Activated T-helper 17 cell treated with anti-CD3 and anti-CD28 coated beads, Interleukin-2, amount 50 U/mL, for 72 hours (primary cell): ENCODE data around the gene LRP1B. TPM values are rescaled to one million over a fixed set of nuclear protein-coding genes. Genes with fewer than 3 reads are reported as not detected.

Experiments
- ATAC-seq: fragments of 150-1000 bp; cut with Tn5 transposase; replicated peaks from 2 replicates; pipeline ENCODE4 v1.10.0; 2021; ENCODE audit warnings: mild to moderate bottlenecking, moderate library complexity
- H3K27ac Mint-ChIP-seq: one replicate; pipeline ENCODE4 v1.8.0; 2022; ENCODE audit warnings: mixed read lengths
- H3K27me3 Mint-ChIP-seq: one replicate; pipeline ENCODE4 v1.8.0; 2022; ENCODE audit warnings: mixed read lengths
- H3K36me3 Mint-ChIP-seq: one replicate; pipeline ENCODE4 v1.8.0; 2022; ENCODE audit warnings: low read depth, mild to moderate bottlenecking, mixed read lengths
- H3K4me1 Mint-ChIP-seq: one replicate; pipeline ENCODE4 v1.8.0; 2022; ENCODE audit warnings: mixed read lengths
- H3K4me3 Mint-ChIP-seq: one replicate; pipeline ENCODE4 v1.8.0; 2022; ENCODE audit warnings: mild to moderate bottlenecking, mixed read lengths
- H3K9me3 Mint-ChIP-seq: one replicate; pipeline ENCODE4 v1.8.0; 2022; ENCODE audit warnings: mixed read lengths
- total RNA-seq, 2 donors: library from RNA; stranded (reverse); gene quantifications; one replicate each; pipeline ENCODE4 v1.2.3, GENCODE V29; 2022

LRP1B gene
- total RNA-seq, 2 donors from 2014 or later = not detected

GRCh38 chr2:141810148-141810547 is 320.7 kb downstream of the LRP1B start:
- no peaks in the 10 kb centered on the region for H3K4me1 Mint-ChIP-seq
- ATAC-seq = no peak
- H3K36me3 Mint-ChIP-seq = no peaks in the 10 kb centered on the region
- no peaks in the 10 kb centered on the region for H3K27me3 Mint-ChIP-seq
- no peak overlapping the region for H3K4me3 Mint-ChIP-seq
- peaks cover 27% of the 10 kb centered on the region for H3K9me3 Mint-ChIP-seq
- no peak overlapping the region for H3K27ac Mint-ChIP-seq

- H3K27ac Mint-ChIP-seq = no peak overlapping the region
- ATAC-seq = no peak
- H3K27me3 Mint-ChIP-seq = no peaks in the 10 kb centered on the region
- peaks cover 10% of the 10 kb centered on the region for H3K9me3 Mint-ChIP-seq
- no peak overlapping the region for H3K4me3 Mint-ChIP-seq
- no peaks in the 10 kb centered on the region for H3K4me1 Mint-ChIP-seq
- no peaks in the 10 kb centered on the region for H3K36me3 Mint-ChIP-seq
These were observed 324.7 kb downstream of the LRP1B start for GRCh38 chr2:141806090-141806489.

- peaks cover 10% of the 10 kb centered on the region for H3K9me3 Mint-ChIP-seq
- no peaks in the 10 kb centered on the region for H3K27me3 Mint-ChIP-seq
- H3K4me1 Mint-ChIP-seq = no peaks in the 10 kb centered on the region
- H3K4me3 Mint-ChIP-seq = no peak overlapping the region
- ATAC-seq = no peak
- no peaks in the 10 kb centered on the region for H3K36me3 Mint-ChIP-seq
- no peak overlapping the region for H3K27ac Mint-ChIP-seq
These were observed 325.5 kb downstream of the LRP1B start for GRCh38 chr2:141805302-141805701.

GRCh38 chr2:141796449-141796848 is 334.4 kb downstream of the LRP1B start:
- Mint-ChIP-seq H3K27ac (no peak overlapping the region), H3K4me1 (no peaks in the 10 kb centered on the region)

GRCh38 chr2:141791521-141791920 is 339.3 kb downstream of the LRP1B start:
- no peak overlapping the region for H3K4me3 Mint-ChIP-seq
- no peaks in the 10 kb centered on the region for H3K36me3 Mint-ChIP-seq
- H3K27me3 Mint-ChIP-seq = no peaks in the 10 kb centered on the region
- no peak overlapping the region for H3K27ac Mint-ChIP-seq
- H3K9me3 Mint-ChIP-seq = peaks cover 8% of the 10 kb centered on the region
- no peaks in the 10 kb centered on the region for H3K4me1 Mint-ChIP-seq
- no peak for ATAC-seq

More at GRCh38 chr2:141796449-141796848, 334.4 kb downstream of the LRP1B start:
- no peak overlapping the region for H3K4me3 Mint-ChIP-seq
- no peak for ATAC-seq
- H3K36me3 Mint-ChIP-seq = no peaks in the 10 kb centered on the region
- no peaks in the 10 kb centered on the region for H3K27me3 Mint-ChIP-seq
- peaks cover 8% of the 10 kb centered on the region for H3K9me3 Mint-ChIP-seq

DNA sequence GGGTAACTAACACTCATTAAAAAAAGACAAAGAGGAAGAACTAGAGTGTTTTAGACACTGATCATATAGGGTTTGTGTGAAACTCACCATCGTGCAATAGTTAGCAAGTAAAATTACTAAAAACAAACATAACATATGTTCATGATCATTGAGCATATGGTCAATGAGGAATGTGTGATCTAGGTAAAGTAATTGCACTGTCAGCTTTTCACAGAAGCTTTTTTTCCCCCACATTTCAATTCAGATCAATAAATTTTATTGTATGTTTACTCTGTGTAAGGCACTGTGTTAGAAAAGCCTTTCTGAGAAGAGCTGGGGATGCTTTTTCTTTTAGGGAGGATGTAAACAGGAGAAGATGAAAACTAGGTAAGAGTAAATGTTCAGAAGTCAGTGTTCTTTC is 348.2 kb downstream of the LRP1B start:
- Mint-ChIP-seq H3K36me3 (no peaks in the 10 kb centered on the region), H3K9me3 (peaks cover 4% of the 10 kb centered on the region), H3K4me1 (no peaks in the 10 kb centered on the region), H3K4me3 (no peak overlapping the region), H3K27ac (no peak overlapping the region), H3K27me3 (no peaks in the 10 kb centered on the region)
- no peak for ATAC-seq

DNA sequence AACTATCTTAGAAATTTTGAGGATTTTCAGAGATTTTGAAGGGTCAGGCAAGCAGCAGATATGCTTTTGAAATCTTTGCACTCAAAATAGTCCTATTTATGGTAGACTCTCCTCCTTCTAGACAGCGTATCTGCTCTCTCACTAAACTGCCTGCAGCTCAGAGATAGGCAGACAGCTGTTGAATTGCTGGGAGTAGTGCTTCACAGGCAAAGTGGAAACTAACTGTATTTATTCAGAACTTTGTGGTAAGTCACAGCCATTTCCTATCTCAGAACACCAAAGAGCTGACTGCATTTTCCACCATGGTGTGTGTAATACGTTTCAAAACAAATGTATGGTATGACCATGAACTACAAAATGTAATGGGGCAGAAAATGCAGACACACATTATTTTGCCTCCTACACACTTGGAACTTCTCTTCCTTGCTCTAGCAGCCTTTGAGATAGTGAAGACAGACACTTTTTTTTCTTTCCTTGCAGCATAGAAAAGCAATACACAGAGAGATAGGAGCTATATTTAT is 352.4 kb downstream of the LRP1B start:
- H3K4me3 Mint-ChIP-seq = no peak overlapping the region
- H3K27ac Mint-ChIP-seq = no peak overlapping the region
- no peak for ATAC-seq
- H3K27me3 Mint-ChIP-seq = no peaks in the 10 kb centered on the region
- H3K9me3 Mint-ChIP-seq = peaks cover 14% of the 10 kb centered on the region
- no peaks in the 10 kb centered on the region for H3K4me1 Mint-ChIP-seq
- H3K36me3 Mint-ChIP-seq = no peaks in the 10 kb centered on the region

DNA sequence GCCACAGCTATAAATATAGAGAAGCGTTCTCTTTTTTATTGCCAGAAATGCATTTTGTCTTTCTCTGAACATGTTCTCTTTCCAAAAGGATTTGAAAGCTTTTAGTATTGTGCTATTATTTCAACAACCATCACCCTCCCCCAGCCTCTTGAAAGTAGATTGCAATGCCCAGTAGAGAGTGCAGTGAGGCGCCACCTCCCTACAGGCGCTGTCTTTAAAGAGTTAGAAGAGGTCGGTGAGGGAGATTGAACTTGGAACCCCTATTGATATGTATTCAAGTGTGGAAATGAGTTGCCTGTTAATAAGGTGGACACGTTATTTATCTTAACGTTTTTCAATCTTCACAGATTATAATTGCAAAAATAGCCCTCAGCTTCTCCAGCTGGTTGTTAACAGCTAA is 360.3 kb downstream of the LRP1B start:
- ATAC-seq = no peak
- H3K9me3 Mint-ChIP-seq = peaks cover 8% of the 10 kb centered on the region
- no peaks in the 10 kb centered on the region for H3K36me3 Mint-ChIP-seq
- H3K4me3 Mint-ChIP-seq = no peak overlapping the region
- H3K27ac Mint-ChIP-seq = no peak overlapping the region
- no peaks in the 10 kb centered on the region for H3K4me1 Mint-ChIP-seq
- no peaks in the 10 kb centered on the region for H3K27me3 Mint-ChIP-seq

GRCh38 chr2:141767691-141768090 is 363.1 kb downstream of the LRP1B start:
- no peaks in the 10 kb centered on the region for H3K36me3 Mint-ChIP-seq
- no peaks in the 10 kb centered on the region for H3K27me3 Mint-ChIP-seq
- no peak for ATAC-seq
- H3K4me1 Mint-ChIP-seq = no peaks in the 10 kb centered on the region
- peaks cover 8% of the 10 kb centered on the region for H3K9me3 Mint-ChIP-seq
- H3K4me3 Mint-ChIP-seq = no peak overlapping the region
- no peak overlapping the region for H3K27ac Mint-ChIP-seq

DNA sequence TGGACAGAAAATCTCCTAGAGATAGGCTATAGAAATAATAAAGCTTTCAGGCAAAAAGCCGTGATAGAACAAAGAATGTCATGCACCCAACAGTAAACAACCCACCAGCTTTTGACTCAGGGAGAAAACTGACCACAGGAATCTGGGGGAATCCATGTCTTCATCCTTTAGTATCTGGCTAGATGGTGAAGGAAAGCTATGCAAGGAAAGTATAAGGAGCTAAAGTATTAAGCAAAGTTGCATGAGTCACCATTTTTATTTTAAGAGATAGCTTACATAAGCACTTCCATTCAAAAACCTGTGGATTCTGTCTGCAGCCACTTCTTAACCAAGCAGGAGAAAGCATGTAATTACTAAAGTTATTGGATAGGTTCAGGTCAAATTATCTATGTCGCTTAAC is 363.8 kb downstream of the LRP1B start:
- no peaks in the 10 kb centered on the region for H3K4me1 Mint-ChIP-seq
- no peaks in the 10 kb centered on the region for H3K27me3 Mint-ChIP-seq
- peaks cover 8% of the 10 kb centered on the region for H3K9me3 Mint-ChIP-seq
- no peak overlapping the region for H3K4me3 Mint-ChIP-seq
- no peak overlapping the region for H3K27ac Mint-ChIP-seq
- no peak for ATAC-seq
- no peaks in the 10 kb centered on the region for H3K36me3 Mint-ChIP-seq

DNA sequence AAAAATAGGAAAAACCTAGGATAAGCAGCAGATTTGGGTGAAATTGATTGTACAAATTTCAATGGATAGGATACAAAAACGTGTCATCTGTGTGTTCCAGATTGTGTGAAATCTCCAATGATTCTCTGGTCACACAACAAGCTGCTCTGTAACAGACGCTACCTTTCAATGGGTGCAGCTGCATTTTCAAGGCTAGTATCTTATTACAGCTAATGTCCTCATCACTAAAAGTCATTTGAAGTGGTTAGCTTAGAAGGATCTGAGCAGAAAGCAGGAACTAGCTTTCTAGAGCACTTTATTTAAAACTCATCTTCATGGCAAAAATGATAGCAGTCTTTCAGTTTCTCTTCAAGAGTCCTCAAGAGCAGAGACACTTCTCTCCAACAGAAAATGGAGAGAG is 364.6 kb downstream of the LRP1B start:
- no peaks in the 10 kb centered on the region for H3K27me3 Mint-ChIP-seq
- no peak overlapping the region for H3K4me3 Mint-ChIP-seq
- H3K27ac Mint-ChIP-seq = no peak overlapping the region
- H3K36me3 Mint-ChIP-seq = no peaks in the 10 kb centered on the region
- peaks cover 8% of the 10 kb centered on the region for H3K9me3 Mint-ChIP-seq
- no peak for ATAC-seq
- H3K4me1 Mint-ChIP-seq = no peaks in the 10 kb centered on the region

DNA sequence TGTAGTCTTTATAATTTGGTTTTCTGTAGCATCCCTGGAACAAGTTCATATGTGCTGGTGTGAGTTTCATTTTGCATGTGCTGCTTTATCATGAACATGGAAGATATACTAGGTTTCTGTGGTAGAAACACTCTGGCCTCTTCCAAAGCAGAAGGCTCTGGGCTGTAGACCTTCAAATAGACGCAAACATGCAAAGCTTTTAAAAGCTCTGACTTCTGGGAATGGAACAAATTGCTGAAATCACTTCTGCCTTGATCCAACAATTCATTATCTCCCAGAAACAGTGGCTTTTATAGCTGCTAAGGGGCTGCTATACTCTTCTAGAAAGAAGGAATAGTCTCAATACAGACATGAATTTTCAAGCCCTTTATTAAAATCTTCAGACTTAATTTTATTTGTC is 382.2 kb downstream of the LRP1B start:
- Mint-ChIP-seq H3K27me3 (no peaks in the 10 kb centered on the region), H3K4me1 (no peaks in the 10 kb centered on the region), H3K27ac (no peak overlapping the region), H3K36me3 (no peaks in the 10 kb centered on the region), H3K9me3 (peaks cover 8% of the 10 kb centered on the region), H3K4me3 (no peak overlapping the region)
- ATAC-seq = no peak

DNA sequence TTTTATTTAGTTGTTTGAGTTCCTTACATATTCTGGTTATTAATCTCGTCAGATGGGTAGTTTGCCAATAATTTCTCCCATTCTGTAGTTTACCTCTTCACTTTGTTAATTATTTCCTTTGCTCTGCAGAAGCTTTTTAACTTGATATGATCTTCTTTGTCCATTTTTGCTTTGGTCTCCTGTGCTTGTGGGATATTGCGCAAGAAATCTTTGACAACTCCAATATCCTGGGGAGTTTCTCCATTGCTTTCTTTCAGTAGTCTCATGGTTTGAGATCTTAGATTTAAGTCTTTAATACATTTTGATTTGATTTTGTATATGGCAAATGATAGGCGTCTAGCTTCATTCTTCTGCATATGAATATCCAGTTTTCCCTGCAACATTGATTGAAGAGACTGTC is 389.2 kb downstream of the LRP1B start:
- no peak overlapping the region for H3K27ac Mint-ChIP-seq
- no peak overlapping the region for H3K4me3 Mint-ChIP-seq
- H3K9me3 Mint-ChIP-seq = peaks cover 9% of the 10 kb centered on the region
- H3K4me1 Mint-ChIP-seq = no peaks in the 10 kb centered on the region
- H3K27me3 Mint-ChIP-seq = no peaks in the 10 kb centered on the region
- no peaks in the 10 kb centered on the region for H3K36me3 Mint-ChIP-seq
- no peak for ATAC-seq

- Mint-ChIP-seq H3K27me3 (no peaks in the 10 kb centered on the region), H3K9me3 (peaks cover 21% of the 10 kb centered on the region), H3K4me3 (no peak overlapping the region), H3K36me3 (no peaks in the 10 kb centered on the region), H3K27ac (no peak overlapping the region), H3K4me1 (no peaks in the 10 kb centered on the region)
- ATAC-seq = no peak
These were observed 393.1 kb downstream of the LRP1B start for GRCh38 chr2:141737492-141738255.

DNA sequence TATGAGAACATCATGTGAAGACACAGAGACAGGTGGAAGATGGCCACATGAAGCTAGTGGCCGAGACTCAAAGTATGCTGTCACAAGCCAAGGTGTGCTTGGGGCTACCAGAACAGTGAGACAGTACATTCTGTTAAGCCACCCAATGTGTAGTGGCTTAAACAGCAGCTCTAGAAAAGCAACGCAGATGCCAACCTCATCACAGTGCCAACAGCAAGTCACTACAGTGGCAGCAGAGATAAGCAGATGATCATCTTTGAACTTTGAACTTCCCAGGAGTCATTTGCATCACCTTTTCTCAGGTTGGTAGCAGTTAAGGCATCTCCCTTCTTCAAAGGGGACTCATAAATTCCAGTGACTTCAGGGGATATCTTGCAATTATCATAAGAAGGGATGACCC is 394.4 kb downstream of the LRP1B start:
- ATAC-seq = no peak
- Mint-ChIP-seq H3K27ac (no peak overlapping the region), H3K9me3 (peaks cover 27% of the 10 kb centered on the region), H3K27me3 (no peaks in the 10 kb centered on the region), H3K4me3 (no peak overlapping the region), H3K4me1 (no peaks in the 10 kb centered on the region), H3K36me3 (no peaks in the 10 kb centered on the region)
